ENCODE data around the gene PER2. TPM values are rescaled to one million over a fixed set of nuclear protein-coding genes. Genes with fewer than 3 reads are reported as not detected.

PER2 gene
- total and polyA plus RNA-seq, 9 of the 15 experiments (the other 6 are each of a cell fraction or from before 2014, with no cell fraction given) = 1.1 to 10.3 (median 2.9) TPM

GRCh38 chr2:238203094-238203972 is 85.1 kb downstream of the PER2 start, which contains the start of gene ILKAP (continued):
- TF ChIP-seq FOXP4 (CRISPR knock-in tag; IDR thresholded peaks at IDR 0.05; ENCODE audit: borderline replicate concordance) = no peak
- no peak for TF ChIP-seq ZNF395 (CRISPR knock-in tag; IDR thresholded peaks at IDR 0.05)
- TF ChIP-seq NR2C2 (CRISPR knock-in tag; IDR thresholded peaks at IDR 0.05) = no peak
- TF ChIP-seq NR2C2 (tag; IDR thresholded peaks at IDR 0.05) = 0 out of 2 replicates have a peak, but pooled peaks have one; percentile 6
- TF ChIP-seq HEY1 (CRISPR knock-in tag; IDR thresholded peaks at IDR 0.05; ENCODE audit: borderline replicate concordance) = no peak
- peak; percentile 88 for TF ChIP-seq MGA (IDR thresholded peaks at IDR 0.05)
- no peak for TF ChIP-seq HDAC8 (tag; IDR thresholded peaks at IDR 0.05)
- TF ChIP-seq FOXP1 (CRISPR knock-in tag; IDR thresholded peaks at IDR 0.05) = no peak
- TF ChIP-seq CHD2 (IDR thresholded peaks at IDR 0.05; ENCODE audit: low read depth, low read length) = no peak

Data from K562 (cell line).